CD4-positive, alpha-beta T cell treated with Interleukin-6 for 4 hours (primary cell): Measurements from ENCODE around the gene KRTAP3-3.
"Not testable (repeated sequence)": the region's sequence is repeated elsewhere in the genome, so short reads cannot be mapped to it uniquely, and the experiment has no call there.

Experiments
- DNase-seq: peaks from one replicate; pipeline ENCODE4 v3.0.0-alpha.2; 2020; ENCODE audit warnings: mixed read lengths

Gene KRTAP3-3

DNA sequence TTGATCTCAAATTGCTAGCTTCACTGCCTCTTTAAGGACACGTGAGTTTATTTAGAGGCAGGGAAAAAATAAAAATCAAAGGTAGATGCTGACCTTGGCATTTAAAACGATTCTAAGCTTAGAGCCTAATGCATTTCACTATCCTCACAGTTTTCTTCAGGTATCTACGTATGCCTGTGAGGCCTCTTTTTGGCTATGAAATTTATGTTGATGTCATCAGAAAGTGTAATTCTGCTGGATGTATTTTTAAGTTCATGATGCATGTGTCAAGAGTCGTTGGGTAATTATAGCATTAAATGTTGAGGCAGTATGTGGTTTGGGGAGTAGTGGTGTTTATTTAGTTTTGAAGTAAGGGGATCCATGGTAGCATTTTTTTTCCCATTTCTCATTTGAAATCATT lies 10.0 kb upstream of the KRTAP3-3 start:
- no peak for DNase-seq

DNA sequence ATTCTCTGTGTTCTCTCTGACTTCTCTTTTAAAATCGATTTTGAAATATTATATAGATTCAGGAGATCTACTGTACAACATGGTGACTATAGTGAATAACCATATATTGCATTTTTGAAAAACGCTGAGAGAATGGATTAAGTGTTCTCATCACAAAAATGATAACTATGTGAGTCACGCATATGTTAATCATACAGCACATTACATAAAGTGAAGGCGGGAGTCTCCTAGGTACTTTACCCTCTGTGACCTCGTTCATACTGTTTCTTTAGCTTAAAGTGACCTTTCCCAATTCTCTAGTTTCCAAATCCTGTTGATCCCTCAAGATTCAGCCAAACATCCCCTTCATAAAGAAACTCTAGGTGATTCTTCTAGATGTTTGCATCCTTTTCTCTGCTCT lies 8.8 kb upstream of the KRTAP3-3 start:
- DNase-seq: no peak

DNA sequence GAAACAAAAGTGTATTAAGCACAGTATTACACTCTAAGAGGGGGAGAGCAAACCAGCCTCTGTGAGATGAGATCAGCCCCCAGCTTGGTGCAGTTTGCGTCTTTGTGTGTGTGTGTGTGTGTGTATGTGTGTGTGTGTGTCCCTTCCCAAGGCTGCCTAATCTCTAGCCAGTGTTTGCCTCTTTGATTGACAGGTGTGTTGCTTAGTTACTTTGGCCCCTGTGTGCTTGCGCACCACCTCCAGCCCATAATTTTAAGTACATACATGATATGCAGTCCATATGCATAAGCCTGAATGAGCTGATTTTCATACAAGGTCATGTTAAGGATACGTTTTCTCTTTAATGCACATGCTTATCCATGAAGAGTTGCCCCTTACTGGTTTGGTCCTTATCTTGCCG lies 7.8 kb upstream of the KRTAP3-3 start:
- DNase-seq: no peak

DNA sequence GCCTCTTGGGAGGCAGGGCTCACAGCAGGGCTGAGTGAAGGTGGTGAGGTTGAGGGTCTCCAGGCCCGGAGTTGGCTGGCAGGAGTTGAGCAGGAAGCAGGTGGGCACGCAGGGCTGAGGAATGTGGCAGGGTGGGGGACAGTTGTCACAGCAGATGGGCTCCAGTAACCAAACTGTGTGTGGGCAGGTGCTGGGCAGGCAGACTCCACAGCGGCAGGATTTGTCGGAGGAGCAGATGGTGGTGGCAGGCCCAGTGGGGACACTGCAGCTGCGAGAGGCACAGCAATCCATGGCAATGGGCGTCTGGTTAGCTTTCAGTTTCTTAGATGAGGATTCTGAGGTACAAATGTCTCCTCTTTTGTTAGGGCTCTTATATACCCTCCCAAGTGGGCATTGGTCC lies 5.6 kb upstream of the KRTAP3-3 start, which contains the start of gene KRTAP3-2:
Gene KRTAP3-2, minus strand, starts transcription at position 344 of the 400 bp plus-strand sequence. Its CDS starts 53 bp downstream, at position 291.
- not testable (repeated sequence) for DNase-seq

DNA sequence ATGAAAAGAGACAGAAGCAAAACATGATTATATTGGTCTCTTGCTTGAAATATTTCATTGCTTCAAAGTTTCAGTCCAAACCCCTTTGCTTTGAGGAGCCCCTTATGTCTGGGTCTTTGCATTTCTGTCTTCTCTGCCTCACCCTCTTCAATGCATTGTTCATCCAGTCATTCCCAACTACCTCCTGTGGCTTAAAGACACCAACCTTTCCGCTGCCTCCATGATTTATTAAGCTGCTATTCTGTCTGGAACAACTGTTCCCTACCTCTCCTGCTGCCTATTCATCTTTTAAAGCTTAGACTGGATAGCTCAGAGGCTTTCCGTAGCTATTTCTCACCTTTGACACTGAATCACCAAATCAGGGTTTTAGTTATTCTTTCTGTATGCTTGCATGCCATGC lies 3.4 kb upstream of the KRTAP3-3 start:
- no peak for DNase-seq

DNA sequence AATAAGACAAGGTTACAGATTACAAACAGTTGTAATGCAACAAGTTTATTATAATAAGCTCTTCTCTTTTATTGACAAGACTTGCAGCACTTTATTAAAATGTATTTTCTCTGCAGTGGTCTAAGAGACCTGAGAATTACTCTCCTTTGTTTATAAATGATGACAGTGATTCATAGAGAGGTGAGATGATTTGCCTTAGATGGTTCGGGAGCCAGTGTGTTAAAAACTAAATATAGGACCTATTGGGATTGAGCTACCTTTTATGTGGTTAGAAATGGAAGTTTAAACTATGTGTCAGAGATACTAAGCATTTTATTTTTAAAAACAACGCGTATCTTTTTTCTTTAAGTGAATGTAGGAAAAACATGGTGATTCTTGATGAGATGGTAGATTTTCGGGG lies 2.9 kb upstream of the KRTAP3-3 start:
- no peak for DNase-seq

DNA sequence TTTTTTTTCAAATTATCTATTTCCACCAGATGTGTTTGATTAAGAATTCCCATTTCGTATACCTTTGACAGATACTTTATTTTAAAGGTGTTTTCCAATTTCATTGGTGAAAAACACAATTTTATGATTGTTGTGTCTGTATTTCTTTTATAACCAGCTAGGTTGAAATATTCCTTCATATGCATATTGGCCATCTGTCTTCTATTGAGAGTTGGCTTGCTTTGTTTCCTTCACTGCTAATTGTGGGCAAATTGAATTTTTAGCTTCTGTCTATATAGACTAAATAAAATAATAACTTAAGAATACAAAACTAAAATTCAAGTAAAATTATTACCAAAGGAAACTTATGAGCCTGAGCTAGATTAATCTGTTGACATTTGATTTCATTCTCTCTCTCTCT lies 1.2 kb upstream of the KRTAP3-3 start:
- DNase-seq: no peak

DNA sequence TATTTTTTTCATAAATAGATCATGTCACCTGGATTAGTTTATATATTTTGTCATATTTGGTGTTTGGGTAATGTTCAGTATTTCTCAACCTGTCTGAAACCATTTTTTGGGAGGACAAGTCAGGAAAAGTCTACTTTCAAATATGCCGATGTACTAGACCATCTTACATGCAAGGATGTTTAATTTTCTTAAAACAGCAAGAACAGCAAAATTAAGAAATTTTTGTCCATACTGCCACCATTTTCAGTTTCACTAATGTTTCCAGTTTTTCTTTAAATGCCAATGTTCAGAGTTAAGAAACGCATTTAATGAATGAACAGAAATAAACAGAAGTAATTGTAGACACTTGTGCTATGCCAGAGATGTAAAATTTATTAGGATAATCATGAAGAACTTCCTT lies 880 bp downstream of the KRTAP3-3 start:
- DNase-seq: no peak

DNA sequence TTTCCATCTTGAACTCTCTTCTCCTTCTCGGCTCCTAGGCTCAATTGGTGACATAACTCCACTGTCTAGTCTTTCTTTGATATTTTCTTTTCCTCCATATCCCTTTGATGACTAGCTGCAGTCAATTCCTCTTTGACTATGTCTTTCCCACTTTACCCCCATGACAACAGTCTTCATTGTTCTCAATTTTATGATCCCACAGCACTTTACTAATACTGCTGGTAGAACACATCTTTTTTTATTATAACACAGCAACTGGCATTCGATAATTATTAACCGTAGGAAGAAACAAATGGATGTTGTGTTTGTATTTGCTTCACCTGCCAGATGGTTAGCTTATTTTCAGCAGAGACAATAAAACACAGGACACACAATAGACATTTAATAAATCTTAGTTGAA lies 1.3 kb downstream of the KRTAP3-3 start:
- DNase-seq: no peak

DNA sequence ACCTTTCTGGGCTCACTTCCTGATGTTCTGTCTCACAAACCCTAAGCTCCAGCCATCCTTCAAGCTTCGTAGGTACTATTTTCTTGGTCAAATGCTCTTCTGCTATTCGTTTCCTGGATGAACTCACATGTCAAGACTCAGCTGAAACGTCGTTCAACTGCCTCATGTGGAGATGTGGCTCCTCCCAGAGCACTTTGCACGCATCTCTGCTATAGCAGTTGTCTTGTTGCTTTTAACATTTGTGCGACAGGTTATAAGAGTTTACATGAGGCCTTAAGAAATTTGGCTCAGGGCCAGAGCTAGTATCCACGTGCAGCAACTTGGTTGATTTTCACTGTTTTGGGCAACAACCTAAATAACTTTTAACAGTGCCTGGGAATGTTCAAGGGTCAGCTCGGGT lies 7.0 kb downstream of the KRTAP3-3 start:
- no peak for DNase-seq

DNA sequence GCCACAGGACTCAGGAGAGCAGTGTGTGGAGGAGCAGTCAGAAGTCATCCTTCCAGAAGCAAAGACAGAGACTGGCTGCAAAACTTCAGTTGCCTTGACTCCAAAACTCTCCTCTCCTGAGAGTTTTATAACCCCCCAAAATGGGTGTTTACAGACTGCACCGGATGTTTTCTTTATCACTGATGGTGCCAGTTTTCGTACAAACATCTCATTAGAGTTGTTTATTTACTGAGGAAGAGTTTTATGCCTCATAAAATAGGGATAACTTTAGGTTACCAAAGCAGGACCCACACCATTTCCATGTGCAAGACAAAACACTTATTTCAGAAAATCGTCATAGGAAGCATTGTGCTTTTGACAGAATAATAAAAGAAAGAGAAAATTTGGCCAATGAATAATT lies 9.7 kb downstream of the KRTAP3-3 start, which contains the start of gene KRT40:
Gene KRT40, minus strand, starts transcription at position 101 of the 400 bp plus-strand sequence. Its CDS starts 53 bp downstream, at position 48.
- DNase-seq: no peak

DNA sequence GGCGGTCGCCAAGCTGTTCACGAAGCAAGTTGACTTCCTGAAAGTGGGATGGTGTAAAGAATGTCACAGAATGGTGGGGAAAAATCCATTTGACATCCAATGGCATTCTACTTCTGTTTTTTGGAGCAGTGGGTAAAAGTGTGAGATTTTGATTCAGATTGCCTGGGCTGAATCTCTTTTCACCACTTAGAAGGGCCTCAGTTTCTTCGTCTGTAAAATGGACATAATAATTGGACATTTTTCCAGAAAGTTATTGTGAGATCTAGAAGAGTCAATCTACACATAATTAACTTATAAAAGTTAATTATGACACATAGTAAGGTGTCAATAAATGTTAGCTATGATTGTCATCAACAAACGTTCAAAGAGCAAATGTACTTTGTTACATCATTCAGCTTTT lies 12.8 kb downstream of the KRTAP3-3 start:
- no peak for DNase-seq

DNA sequence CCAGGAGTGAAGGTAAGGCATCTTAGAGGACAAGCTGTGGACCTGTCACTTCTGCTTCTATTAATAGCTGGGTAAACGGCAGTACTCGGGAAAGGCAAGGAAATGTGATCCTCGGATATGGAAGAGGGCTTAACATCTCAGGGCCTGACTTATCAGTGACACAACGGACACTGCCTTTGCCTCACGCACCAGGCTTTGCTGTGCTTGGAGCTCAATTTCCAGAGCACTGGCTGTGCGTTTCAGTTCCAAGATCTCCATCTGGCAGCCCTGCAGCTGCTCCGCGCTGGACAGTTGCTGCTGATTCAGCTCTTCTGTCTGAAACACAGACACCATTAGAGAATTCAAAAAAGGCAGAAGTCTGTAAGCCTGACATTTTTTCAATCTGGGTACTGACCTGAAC lies 13.4 kb downstream of the KRTAP3-3 start:
- no peak for DNase-seq

DNA sequence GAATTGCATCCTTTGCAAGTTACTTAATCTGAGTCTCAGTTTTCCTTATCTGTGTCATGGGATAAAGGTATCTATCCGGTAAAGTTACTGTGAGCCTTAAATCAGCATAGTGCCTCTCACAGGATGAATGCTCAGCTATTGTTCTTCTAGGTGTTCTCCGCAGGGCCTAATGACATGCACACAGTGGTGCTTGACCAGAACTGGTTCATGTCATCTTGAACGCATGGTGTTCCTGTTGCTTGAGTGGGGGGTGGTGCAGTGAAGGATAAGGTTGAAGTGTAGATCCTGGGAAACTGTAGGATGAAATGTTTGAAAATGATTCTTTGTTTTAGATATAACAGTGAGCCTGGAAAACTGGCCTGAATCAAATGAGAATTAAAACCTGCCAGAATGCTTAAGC lies 13.8 kb downstream of the KRTAP3-3 start:
- DNase-seq: no peak

DNA sequence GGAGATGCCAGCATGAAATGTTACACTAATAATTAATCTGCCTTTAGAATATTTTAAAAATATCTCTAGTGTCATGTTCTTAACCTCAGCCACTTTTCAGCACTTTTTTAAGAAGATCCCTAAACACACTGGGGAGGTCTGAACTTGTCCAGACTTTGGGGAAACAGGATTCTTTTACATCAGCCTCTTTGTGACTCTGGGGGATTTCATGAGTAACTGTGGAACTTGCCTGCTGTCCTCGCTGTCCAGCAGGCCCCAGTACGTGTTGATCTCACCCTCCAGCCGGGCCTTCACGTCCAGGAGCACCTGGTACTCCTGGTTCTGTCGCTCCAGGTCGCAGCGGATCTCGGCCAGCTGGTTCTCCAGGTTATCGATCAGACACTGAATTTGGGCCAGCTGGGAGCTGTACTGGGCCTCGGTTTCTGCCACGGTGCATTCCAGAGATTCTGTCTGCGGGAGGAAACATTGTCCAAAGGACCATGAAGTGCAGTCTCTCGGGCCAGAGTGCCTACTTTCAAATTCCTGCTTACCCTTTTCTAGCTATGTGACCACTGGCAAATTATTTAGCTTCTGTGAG lies 15.3 kb downstream of the KRTAP3-3 start:
- DNase-seq: no peak

DNA sequence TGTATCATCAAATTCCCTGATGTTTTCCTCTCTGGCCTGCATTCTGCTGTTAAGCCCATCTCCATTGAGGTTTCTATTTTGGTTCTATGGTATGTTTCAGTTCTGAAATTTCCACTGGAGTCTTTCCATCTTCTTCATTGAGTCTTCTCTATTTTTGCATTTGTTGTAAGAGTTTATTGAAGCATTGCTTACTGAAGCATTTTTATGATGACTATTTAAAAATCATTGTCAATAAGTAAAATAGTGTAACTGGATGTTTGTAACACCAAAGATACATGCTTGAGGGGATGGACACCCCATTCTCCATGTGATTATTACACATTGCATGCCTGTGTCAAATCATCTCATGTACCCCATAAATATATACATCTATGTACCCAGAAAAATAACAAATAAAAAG lies 18.4 kb downstream of the KRTAP3-3 start:
- no peak for DNase-seq

DNA sequence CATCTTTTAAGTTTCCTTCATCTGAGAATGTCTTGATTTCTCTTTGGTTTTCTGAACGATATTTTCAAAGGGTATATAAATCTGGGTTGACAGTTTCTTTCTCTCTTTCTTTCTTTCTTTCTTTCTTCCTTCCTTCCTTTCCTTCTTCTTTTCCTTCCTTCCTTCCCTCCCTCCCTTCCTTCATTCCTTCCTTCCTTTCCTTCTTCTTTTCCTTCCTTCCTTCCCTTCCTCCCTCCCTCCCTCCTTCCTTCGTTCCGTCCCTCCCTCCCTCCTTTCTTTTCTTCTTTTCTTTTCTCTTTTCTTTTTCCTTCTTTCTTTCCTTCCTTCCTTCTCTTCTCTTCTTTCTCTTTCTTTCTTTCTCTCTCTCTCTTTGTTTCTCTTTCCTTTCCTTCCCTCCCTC lies 19.6 kb downstream of the KRTAP3-3 start:
- no peak for DNase-seq

DNA sequence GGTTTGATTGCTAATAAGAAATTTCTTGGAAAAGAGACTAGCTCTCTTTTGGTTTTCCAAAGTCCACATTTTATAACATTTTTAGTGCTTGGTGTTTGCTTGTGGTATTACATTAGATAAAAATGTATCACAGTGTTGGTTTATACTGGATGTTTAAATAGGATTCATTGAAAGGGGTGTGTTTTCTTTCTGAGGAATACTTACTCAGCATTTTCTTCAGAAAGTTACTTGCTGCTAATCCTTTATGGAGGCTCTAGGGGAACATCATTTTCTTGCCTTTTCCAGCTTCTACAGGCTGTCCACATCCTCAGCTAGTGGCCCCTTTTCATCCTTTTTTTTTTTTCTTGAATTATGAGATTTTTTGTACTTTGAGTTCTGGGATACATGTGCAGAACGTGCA lies 26.4 kb downstream of the KRTAP3-3 start:
- no peak for DNase-seq

DNA sequence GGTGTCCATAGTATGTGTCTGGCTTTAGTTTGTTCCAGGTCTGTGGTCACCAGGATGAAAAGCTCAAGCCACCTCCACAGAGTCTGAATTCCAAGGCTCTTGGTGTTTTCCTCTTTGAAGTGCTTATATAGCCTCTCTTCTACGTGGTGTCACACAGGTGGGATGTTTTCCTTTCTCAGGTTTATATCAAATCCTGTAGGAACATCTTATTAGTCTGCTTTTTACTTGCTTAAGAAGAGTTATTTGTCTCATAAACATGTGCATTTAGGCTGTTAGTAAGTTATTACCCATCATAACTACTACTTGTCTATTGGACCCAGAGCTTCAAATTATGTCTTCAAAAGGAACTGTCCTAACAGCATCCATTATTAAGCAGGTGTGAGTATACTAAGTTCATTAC lies 27.1 kb downstream of the KRTAP3-3 start, which contains the start of gene KRT39:
Gene KRT39, minus strand, starts transcription at position 101 of the 400 bp plus-strand sequence. Its CDS starts 92 bp downstream, at position 9.
- no peak for DNase-seq

DNA sequence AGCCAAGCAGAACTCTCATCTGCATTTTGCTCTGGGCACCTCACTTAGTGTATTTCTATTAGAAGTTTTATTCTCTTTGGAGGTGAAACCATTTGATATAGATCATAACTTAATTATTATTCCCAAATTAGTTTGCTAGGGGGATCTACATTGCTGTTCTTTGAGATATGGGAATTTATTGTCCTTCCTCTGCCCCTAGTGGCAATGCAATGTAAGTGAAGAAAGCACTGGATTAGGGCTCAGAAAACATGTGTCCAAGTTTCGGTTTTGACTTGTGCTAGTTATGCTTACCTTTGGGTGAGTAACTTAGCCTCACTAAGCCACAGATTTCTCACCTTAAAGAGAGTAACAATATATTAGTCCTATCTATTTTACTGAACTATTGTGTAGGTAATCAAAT lies 30.1 kb downstream of the KRTAP3-3 start:
- DNase-seq: peak; percentile 2

DNA sequence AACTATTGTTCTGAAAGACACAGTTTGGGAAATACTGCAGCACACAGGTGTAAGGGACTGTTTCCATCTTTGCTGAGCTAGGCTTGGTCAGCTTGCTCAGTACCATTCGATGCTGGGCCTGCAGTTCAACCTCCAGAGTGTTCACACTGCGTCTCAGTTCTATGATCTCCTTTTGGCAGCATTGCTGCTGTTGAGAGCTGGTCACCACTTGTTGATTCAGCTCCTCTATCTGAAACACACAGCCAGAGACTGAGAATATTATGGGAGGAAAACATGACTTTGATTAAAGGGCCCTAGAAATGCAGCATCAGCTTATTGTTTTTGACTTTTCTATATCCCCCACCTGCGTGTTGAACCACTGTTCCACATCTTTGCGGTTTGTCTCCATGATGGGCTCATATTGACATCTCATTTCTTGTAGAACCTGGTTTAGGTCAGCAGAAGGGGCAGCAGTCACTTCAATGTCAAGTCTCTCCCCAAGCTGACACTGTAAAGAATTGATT lies 31.9 kb downstream of the KRTAP3-3 start:
- DNase-seq: no peak

DNA sequence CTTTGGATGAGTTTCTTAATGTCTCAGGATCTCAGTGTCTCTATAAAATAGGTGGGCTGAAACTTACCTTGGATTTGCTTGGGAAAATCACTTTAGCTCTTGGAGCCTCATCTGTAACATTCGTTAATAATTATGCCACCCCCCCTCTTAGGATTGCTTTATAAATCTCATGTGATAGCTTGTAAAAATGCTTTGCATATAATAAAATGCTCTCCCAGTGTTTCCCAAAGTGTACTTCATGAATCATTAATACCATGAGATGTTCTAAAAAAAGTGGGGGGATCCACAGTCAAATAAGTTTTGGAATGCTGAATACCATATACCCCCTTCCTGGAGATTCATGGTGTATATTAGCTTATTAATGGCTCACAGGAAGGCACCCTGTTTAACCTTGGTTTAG lies 32.4 kb downstream of the KRTAP3-3 start:
- no peak for DNase-seq

DNA sequence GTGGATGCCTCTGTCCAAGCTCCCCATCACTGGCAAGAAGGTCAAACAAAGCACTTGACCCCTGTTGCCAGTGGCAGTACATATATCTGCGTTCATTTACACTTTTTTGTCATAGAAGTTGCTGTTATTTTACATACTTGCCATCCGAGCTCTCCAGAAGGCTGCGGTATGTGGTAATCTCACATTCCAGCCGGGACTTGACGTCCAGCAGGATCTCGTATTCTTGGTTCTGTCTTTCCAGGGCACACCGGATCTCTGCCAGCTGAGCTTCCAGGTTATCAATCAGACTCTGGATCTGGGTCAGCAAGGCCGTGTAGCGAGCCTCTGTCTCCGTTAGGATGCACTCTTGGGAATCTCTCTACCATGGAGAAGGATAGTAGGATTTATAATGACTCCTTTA lies 33.8 kb downstream of the KRTAP3-3 start:
- no peak for DNase-seq

DNA sequence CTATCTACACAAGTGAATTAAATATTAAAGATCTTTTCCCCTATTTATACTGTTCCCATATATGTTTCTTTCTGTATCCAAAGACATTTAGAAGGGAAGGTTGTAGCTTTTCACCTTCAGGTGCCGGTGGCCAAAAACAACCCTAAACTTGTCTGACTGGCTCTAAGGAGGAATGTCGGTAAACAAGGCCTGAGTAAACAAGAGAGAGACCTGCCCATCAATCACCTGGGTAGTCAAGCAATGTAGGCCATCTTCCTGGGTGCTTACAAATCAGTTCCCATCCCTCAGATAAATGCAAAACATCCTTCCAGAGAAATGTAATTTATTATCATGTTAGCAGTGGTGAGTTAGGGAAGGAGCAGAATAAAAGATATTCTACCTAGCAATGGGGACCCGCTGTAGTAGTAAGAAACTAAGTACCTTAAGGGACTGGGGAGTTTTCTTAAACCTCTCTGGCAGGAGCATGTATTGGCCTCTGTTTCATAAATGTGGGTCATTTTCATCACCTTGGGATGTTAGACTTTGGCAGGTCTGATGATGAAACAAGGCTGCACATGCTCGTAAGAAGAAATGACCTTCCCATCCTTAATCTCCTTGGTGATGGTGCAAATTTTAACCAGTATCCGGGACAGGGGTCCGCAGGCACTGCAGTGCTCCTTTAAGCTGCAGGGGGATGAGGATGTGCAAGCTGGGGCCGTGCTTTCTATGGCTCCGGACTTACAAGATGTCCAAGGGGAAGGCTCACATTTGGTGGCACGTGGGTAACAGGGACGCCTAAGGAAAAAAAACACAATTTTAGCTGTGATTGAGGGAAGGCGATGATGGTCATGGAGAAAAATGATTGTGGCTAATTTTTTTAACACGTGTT lies 35.6 kb downstream of the KRTAP3-3 start:
- DNase-seq: no peak
